ENCODE measurements around the gene RAPGEF3.

The RAPGEF3 gene

DNA sequence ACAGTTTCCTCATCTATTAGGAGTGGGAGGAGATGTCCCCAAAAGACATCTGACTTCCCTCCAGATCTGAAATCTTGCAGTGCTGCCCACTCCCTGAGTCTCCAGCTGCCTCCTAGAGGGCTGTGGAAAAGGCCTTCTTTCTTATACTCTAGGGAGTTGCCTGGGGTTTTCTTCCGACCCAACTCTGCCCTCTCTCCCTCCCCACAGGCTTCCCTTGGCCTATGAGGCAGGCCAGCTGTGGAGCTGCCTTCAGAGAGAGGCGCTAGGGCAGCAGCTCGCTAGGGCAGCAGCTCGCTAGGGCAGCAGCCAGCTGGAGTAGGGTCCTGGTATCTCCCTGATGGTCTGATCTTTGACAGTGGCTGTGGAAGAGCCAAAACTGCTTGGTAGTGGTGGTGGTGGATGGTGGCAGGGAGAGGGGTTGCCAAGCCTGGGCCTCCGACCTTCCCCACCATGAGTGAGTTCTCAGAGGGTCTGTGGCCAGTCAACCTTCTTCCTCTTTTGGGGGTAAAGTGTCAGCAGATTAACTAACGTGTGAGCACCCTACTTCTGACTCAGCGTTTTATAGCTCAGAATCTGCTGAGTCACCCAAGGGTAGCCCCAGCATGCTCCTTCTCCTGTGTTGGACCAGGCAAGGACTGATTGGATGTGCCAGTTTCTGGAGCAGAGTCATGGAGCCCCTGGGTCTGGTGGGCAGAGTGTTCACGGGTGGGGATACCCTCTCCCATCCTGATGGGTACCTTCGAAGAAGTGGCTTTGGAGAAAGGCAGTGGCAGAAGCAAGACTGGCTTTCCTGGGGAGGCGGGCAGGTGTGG lies 16.6 kb upstream of the RAPGEF3 start:
- no peaks in the 10 kb centered on the region for H3K27me3 ChIP-seq (ENCODE audit: control insufficient read depth, insufficient read depth, low read length)
- H3K9me3 ChIP-seq (ENCODE audit: control insufficient read depth, low read length), result no peaks in the 10 kb centered on the region
- no peak overlapping the region for H2AFZ ChIP-seq
- H3K4me2 ChIP-seq (ENCODE audit: low read length), result peak overlapping the region; percentile 44
- H3K36me3 ChIP-seq (ENCODE audit: control insufficient read depth, insufficient read depth, low read length), result no peaks in the 10 kb centered on the region
- TF ChIP-seq, protein P1, sequence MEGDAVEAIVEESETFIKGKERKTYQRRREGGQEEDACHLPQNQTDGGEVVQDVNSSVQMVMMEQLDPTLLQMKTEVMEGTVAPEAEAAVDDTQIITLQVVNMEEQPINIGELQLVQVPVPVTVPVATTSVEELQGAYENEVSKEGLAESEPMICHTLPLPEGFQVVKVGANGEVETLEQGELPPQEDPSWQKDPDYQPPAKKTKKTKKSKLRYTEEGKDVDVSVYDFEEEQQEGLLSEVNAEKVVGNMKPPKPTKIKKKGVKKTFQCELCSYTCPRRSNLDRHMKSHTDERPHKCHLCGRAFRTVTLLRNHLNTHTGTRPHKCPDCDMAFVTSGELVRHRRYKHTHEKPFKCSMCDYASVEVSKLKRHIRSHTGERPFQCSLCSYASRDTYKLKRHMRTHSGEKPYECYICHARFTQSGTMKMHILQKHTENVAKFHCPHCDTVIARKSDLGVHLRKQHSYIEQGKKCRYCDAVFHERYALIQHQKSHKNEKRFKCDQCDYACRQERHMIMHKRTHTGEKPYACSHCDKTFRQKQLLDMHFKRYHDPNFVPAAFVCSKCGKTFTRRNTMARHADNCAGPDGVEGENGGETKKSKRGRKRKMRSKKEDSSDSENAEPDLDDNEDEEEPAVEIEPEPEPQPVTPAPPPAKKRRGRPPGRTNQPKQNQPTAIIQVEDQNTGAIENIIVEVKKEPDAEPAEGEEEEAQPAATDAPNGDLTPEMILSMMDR (IDR thresholded peaks at IDR 0.05), result no peak
- no peak overlapping the region for H3K9ac ChIP-seq
- peaks cover 56% of the 10 kb centered on the region for H3K4me1 ChIP-seq
- H3K27ac ChIP-seq, result peak overlapping the region; percentile 92
- H3K79me2 ChIP-seq, result peaks cover 15% of the 10 kb centered on the region
- H3K4me3 ChIP-seq (ENCODE audit: low read depth, low read length), result no peak overlapping the region

DNA sequence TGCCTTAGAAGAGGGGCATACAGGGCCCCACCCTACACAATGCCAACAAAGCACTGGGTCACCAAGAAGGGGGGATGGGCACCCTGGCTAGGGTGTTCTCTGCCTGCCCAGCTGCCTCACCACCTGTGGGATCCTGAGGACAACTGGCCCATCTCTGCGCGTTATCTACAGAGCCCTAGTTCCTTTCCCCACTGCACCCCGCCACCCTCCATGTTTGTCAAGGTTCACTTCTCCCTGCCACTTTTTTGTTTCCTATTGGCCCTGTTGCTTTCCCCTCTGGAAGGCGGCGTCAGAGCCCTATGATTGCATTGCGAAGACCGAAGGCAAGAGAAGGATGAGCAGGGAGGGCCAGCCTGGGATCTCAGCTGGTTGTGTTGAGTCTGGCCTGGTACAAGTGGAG lies 16.0 kb upstream of the RAPGEF3 start:
- no peak overlapping the region for H3K4me3 ChIP-seq (ENCODE audit: low read depth, low read length)
- H3K79me2 ChIP-seq, result peaks cover 11% of the 10 kb centered on the region
- no peak overlapping the region for H2AFZ ChIP-seq
- no peaks in the 10 kb centered on the region for H3K9me3 ChIP-seq (ENCODE audit: control insufficient read depth, low read length)
- no peaks in the 10 kb centered on the region for H3K27me3 ChIP-seq (ENCODE audit: control insufficient read depth, insufficient read depth, low read length)
- no peaks in the 10 kb centered on the region for H3K36me3 ChIP-seq (ENCODE audit: control insufficient read depth, insufficient read depth, low read length)
- TF ChIP-seq, protein P1 (IDR thresholded peaks at IDR 0.05), result no peak
- no peak overlapping the region for H3K9ac ChIP-seq
- peak overlapping the region; percentile 97 for H3K4me2 ChIP-seq (ENCODE audit: low read length)
- peak overlapping the region; percentile 92 for H3K27ac ChIP-seq
- peaks cover 56% of the 10 kb centered on the region for H3K4me1 ChIP-seq

DNA sequence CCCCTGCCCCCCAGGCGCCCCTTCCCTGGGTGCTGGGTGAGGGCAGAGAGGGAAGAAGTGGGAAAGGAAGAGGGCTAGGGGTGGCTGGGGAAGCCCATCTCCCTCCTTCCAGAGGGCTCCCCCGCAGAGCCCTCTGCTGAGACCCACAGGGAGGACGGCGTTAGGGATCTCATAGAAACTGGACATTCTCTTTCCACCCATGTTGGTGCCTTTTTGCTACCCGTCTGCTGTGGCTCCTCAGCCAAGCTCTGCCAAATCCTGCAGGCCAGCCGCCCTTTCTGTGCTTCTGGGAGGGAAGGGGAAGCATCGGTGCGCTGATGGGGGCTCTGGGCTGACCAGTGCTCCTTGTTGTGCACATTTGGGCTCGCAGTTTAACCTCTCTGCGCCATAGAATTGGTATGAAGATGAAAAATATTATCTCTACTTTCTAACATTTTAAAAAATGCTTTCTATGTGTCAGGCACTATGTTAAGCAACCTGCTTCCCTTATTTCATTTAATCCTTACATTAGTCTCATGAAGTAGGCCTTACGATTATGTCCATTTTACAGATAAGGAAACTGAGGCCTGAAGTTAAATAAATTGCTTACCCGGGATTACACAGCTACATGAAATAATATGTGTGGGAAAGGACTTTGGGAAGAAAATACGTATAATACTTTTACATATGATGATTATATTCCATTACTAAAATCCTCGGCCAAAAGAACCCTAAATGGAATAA lies 15.3 kb upstream of the RAPGEF3 start:
- H2AFZ ChIP-seq, result peak overlapping the region; percentile 84
- TF ChIP-seq, protein P1 (IDR thresholded peaks at IDR 0.05), result no peak
- peak overlapping the region; percentile 97 for H3K4me2 ChIP-seq (ENCODE audit: low read length)
- peak overlapping the region; percentile 92 for H3K27ac ChIP-seq
- H3K27me3 ChIP-seq (ENCODE audit: control insufficient read depth, insufficient read depth, low read length), result no peaks in the 10 kb centered on the region
- H3K4me1 ChIP-seq, result peaks cover 52% of the 10 kb centered on the region
- H3K79me2 ChIP-seq, result peaks cover 8% of the 10 kb centered on the region
- peak overlapping the region; percentile 79 for H3K4me3 ChIP-seq (ENCODE audit: low read depth, low read length)
- no peaks in the 10 kb centered on the region for H3K9me3 ChIP-seq (ENCODE audit: control insufficient read depth, low read length)
- H3K36me3 ChIP-seq (ENCODE audit: control insufficient read depth, insufficient read depth, low read length), result no peaks in the 10 kb centered on the region
- H3K9ac ChIP-seq, result peak overlapping the region; percentile 68

DNA sequence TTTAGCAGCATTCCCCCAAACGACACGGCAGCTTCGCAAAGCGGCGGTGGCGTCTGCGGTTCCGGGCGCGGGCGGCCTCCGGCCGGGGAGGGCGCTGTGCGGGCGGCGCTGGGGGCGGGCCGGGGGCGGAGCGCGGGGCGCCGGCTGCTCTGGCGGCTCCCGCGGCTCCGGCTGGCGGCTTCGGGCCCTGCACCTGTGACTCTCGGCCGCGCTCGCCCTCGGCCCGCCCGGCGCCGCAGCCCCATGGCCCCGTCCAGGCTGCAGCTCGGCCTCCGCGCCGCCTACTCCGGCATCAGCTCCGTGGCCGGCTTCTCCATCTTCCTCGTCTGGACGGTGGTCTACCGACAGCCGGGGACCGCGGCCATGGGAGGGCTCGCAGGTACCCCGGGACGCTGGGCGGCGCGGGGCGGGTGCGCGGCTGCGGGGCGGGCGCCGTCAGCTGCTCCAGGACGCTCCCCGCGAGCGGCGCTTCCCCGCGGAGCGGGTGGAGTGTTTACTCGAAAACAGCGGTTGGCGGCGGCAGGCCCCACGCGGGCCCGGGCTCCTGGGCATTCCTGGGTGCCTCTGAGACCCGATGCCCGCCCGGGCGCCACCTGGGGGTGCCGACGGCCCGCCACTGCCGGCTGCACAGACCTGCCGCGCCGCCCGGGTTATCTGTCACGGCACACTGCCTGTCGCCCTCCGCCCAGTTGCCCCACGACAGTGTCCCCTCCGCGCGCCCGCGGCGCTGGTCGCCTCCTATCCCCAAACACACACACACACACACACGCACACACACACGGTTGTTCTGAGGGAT lies 14.6 kb upstream of the RAPGEF3 start, which contains the start of gene SLC48A1:
TSS of gene SLC48A1 (plus strand) at position 177 of the 796 bp plus-strand sequence. CDS start at position 244, 67 bp downstream.
- peak within 1 kb of the TSS; percentile 92 for H3K27ac ChIP-seq
- H3K9ac ChIP-seq, result peak within 1 kb of the TSS; percentile 68
- no peaks in the 10 kb centered on the region for H3K9me3 ChIP-seq (ENCODE audit: control insufficient read depth, low read length)
- TF ChIP-seq, protein P1 (IDR thresholded peaks at IDR 0.05), result peak; percentile 27
- peak within 1 kb of the TSS; percentile 79 for H3K4me3 ChIP-seq (ENCODE audit: low read depth, low read length)
- H3K4me1 ChIP-seq, result peaks cover 46% of the 10 kb centered on the region
- H3K36me3 ChIP-seq (ENCODE audit: control insufficient read depth, insufficient read depth, low read length), result no peaks in the 10 kb centered on the region
- H3K4me2 ChIP-seq (ENCODE audit: low read length), result peak within 1 kb of the TSS; percentile 97
- no peaks in the 10 kb centered on the region for H3K27me3 ChIP-seq (ENCODE audit: control insufficient read depth, insufficient read depth, low read length)
- H3K79me2 ChIP-seq, result peaks cover 8% of the 10 kb centered on the region
- peak within 1 kb of the TSS; percentile 84 for H2AFZ ChIP-seq

All from parathyroid adenoma (tissue), 2 donors.